Measurements from ENCODE around the gene PKD2L1.
"Not testable (repeated sequence)": the region's sequence is repeated elsewhere in the genome, so short reads cannot be mapped to it uniquely, and the experiment has no call there.

Gene PKD2L1

DNA sequence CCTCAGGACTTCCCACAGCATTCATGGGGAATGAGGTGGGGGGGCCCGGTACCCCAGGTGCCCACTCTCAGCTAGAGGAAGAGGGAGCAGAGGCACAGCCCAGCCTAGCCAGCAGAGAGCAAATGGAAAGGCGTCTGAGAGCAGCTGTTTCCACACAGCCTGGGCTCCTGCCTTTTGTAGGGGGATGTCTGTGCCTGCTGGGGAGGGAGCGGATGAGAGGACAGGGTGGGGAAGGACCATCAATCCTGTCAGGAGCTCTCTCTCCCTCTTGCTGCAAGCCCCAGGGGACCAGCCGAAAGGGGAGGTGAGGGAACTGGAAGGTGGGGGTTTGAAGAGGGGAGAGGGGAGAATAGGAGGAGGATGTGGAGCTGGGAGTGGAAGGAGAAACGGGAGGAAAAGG is at the start of gene PKD2L1:
Gene PKD2L1 (minus strand): TSS at position 150 of the 400 bp plus-strand sequence. CDS start 125 bp downstream, at position 25.
- no peak for DNase-seq

DNA sequence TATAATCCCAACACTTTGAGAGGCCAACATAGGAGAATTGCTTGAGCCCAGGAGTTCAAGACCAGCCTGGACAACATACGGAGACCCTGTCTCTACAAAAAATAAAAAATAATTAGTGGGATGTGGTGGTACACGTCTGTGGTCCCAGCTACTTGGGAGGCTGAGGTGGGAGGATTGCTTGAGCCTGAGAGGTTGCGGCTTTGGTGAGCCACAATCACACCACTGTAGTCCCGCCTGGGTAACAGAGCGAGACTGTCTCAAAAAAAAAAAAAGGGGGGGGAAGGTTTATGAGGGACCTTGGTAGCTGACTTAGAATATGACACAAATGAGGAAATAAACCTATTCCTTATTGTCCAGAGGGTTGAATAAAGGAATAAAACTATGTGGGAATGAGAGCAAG is 47.8 kb upstream of the PKD2L1 start:
- no peak for DNase-seq

- DNase-seq = not testable (repeated sequence)
Measured at GRCh38 chr10:100376656-100377055, 46.6 kb upstream of the PKD2L1 start.

- not testable (repeated sequence) for DNase-seq
Measured at GRCh38 chr10:100374677-100375353, 44.8 kb upstream of the PKD2L1 start.

- DNase-seq = no peak
Measured at GRCh38 chr10:100374200-100374655, 44.2 kb upstream of the PKD2L1 start.

- DNase-seq = peak; percentile 83
Measured at GRCh38 chr10:100373298-100374199, 43.5 kb upstream of the PKD2L1 start.

GRCh38 chr10:100372415-100373297 is 42.6 kb upstream of the PKD2L1 start:
- no peak for DNase-seq

DNA sequence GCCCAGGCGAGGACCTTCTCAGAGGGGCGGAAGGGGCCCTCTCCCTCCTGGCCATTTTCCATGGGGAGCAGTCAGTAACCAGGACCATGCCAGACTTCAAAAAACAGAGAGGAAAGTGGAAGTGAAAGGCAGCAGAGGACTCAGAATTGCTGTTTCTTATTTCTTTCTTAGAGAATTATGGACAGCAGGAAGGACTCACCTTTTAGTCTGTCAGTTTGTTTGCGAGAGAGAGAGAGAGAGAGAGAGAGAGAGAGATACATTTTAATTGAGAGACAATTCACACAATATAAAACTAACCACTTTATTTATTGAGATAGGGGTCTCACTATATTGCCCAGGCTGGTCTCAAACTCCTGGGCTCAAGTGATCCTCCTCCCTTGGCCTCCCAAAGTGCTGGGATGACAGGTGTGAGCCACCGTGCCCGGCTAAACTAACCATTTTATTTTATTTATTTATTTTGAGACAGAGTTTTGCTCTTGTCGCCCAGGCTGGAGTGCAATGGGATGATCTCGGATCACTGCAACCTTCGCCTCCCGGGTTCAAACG is 41.5 kb upstream of the PKD2L1 start:
- no peak for DNase-seq

DNA sequence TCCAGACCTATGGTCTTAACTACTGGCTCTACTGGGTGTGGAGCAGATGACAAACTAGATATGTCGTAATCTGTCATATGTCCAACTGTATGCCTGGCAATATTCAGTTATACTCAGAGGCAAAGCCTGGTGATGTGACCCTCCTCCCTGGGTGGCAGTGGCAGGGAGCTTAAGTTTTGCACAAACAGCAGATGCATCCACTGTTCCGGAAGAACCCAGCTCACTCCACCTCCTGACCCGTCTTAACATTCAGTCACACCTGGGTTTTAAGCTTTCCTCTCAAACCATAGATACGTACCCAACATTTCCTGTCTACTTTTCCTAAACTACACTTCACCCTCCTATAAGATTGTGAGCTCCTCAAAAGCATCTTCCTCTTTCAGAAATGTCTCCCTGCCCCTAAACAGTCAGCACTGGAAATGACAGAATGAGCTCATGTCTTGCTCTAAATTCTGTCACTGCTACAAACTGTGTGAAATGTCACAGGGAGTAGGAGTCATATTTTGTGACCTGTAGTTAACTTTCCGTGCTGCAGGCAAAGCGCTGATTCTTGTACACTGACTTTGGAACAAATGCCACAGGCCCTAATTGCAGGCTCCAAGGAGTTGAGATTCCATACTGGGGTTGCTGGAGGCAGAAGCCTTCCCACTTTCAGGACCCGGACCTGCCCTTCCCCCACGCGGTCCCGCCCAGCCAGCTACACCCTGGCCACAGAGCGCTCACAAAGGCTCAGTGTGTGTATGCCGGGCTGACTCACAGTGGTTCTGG is 40.9 kb upstream of the PKD2L1 start:
- peak; percentile 27 for DNase-seq

DNA sequence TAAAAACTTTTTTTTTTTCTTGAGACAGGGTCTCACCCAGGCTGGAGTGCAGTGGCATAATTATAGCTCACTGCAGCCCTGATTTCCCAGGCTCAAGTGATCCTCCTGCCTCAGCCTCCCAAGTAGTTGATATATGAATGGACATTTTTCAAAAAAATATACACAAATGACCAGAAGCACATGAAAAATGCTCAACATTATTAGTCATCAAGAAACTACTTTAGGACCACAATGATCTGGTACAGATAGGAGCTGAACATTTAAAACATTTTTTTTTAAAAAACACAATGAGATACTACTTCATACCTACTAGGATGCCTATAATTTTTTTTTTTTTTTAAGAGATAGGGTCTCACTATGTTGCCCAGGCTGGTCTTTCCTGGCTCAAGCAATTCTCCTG is 38.7 kb upstream of the PKD2L1 start:
- no peak for DNase-seq

DNA sequence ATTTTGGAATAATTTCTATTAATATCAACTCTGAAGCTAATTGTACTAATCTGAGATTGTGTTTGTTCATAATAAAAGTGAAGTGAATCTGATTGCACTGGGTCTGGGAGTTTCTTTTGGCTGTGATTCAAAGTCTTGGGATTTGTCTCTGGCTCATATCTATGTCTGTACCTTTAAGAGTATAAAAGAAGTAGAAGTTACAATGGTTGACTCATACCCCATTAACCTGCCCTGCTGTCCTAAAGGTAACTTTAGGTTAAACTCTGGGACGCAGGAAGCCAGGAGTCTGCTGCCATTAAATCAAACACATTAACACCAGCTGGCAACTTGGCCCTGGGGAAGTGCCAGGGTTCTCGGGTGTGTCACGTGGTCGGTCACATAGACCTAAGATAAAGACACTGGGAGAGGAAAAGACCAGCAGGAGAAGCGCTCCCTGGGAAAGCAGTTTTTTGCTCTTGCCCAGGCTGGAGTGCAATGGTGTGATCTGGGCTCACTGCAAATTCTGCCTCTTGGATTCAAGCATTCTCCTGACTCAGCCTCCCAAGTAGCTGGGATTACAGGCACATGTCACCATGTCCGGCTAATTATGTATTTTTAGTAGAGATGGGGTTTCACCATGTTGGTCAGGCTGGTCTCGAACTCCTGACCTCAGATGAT is 34.8 kb upstream of the PKD2L1 start:
- DNase-seq = no peak

DNA sequence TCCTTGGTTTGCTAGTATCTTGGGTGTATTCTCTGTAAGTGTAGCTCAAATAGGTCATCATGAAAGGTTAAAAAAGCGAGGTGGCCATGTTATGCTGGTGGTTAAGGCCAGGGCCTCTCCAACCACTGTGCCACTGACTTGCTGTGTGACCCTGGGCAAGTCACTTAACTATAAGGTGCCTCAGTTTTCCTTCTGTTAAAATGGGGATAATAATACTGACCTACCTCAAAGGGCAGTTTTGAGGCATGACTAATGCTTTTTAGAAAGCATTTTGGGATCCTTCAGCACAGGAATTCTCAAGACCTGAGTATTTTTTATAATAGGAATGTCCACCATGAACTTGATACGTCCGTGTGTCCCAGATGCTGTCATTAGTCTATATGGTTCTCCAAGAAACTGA is 34.1 kb upstream of the PKD2L1 start:
- DNase-seq = no peak

- no peak for DNase-seq
Measured at GRCh38 chr10:100362570-100363496, 32.8 kb upstream of the PKD2L1 start.

DNA sequence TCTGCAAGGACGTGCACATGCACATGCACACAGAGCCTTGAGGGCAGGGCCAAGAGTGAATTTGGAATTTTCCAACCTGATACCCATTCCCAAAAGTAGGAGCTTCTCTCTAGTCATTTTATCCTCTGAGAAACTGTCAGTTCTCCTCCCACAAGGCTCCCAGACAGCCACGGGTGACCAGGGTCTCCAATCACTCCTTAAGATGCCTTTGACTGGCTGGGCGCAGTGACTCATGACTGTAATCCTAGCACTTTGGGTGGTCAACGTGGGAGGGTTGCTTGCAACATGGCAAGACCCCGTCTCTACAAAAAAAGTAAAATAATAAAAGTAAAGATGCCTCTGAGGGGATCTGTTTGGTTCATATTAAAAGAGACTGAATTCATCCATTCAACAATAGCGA is 30.2 kb upstream of the PKD2L1 start:
- DNase-seq = no peak

DNA sequence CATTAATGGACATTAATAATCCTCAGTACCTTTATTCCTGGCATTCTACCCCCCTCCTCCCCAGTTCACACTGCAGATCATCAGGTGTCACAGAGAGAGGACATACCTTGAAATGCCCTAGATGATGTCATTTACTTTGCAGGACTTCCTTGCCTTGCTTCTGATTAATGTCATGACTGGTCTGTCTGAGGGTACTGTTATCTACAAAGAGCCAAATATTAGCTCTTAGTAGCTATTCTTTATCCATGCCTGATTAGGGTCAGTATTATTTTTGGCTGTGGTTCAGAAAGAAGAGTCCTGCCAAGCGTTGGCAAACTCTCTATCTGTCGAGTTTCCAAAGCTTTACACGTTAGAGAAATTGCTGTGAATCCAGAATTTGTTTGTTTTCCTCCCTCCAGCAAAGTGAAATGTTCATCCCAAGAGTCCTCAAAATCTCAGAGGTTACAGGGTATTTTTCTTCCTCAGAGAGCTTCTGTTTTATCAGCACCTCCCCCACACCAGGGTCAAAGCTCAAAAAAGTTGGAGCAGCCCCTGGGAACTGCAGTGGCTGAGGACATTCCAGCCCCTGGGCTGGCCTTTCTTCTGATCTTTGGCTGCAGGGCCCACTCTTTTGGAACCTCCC is 29.6 kb upstream of the PKD2L1 start:
- no peak for DNase-seq

GRCh38 chr10:100359030-100359432 is 29.0 kb upstream of the PKD2L1 start:
- no peak for DNase-seq

DNA sequence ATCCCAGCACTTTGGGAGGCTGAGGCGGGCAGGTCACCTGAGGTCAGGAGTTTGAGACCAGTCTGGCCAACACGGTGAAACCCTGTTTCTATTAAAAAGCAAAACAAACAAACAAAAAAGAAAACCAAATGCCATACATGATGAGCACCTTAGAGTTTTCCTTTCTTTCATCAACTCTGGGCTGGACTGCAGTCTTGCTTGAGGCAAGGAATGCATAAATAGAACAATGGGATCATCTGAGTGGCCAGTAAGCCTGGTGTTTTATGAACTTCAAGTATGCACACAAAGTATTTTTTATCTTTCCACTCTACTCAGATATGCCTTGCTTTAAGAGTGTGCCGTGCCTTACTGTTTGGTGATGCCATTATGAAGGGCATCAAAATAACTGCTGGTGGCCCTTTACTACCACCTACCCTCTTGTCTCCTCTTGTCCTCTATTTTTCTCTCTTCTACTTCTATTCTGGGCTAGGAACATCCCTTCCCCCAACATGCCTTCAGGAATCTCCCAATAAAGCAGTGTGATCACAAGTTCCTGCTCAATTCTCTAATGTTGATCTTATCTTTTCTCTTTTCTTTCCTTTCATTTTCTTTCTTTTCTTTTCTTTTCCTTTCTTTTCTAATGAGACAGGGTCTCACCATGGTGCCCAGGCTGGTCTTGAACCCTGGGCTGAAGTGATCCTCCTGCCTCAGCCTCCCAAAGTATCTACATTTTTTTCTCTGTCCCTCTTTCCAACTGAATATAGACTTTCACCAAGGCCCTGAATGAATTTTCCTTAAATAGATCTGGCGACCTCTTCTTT is 27.2 kb upstream of the PKD2L1 start:
- DNase-seq = no peak

GRCh38 chr10:100356067-100357017 is 26.3 kb upstream of the PKD2L1 start:
- no peak for DNase-seq
